H9 (cell line): Measurements from ENCODE around the gene KCNG3. TPM values are rescaled to one million over a fixed set of nuclear protein-coding genes. Genes with fewer than 3 reads are reported as not detected.

Experiments
- DNase-seq: peaks from one replicate; pipeline ENCODE4 v3.0.0-alpha.2; 2017
- H2AFZ ChIP-seq: one replicate; pipeline ENCODE4 v1.6.1; 2013; ENCODE audit warnings: mild to moderate bottlenecking, low read length, control low read depth, moderate library complexity
- H2AK5ac ChIP-seq: 2 replicates; pipeline ENCODE4 v1.6.1; 2013; ENCODE audit warnings: low read length, control low read depth, mixed read lengths; ENCODE audit not compliant: insufficient read length
- H2BK120ac ChIP-seq: one replicate; pipeline ENCODE4 v1.6.1; 2013; ENCODE audit warnings: low read depth, mild to moderate bottlenecking, low read length, control low read depth, inconsistent platforms; ENCODE audit not compliant: poor library complexity, severe bottlenecking
- H2BK12ac ChIP-seq: 2 replicates; pipeline ENCODE4 v1.6.1; 2013; ENCODE audit warnings: low read length, control low read depth, mixed read lengths, low read depth; ENCODE audit not compliant: insufficient read length
- H2BK15ac ChIP-seq: 2 replicates; pipeline ENCODE4 v1.6.1; 2013; ENCODE audit warnings: low read depth, low read length, control low read depth
- H2BK20ac ChIP-seq: one replicate; pipeline ENCODE4 v1.6.1; 2013; ENCODE audit warnings: low read depth, mild to moderate bottlenecking, low read length, control low read depth, inconsistent platforms; ENCODE audit not compliant: poor library complexity, severe bottlenecking
- H2BK5ac ChIP-seq: 2 replicates; pipeline ENCODE4 v1.6.1; 2013; ENCODE audit warnings: low read length, control low read depth, mixed read lengths; ENCODE audit not compliant: insufficient read length
- H3K14ac ChIP-seq: 2 replicates; pipeline ENCODE4 v1.6.1; 2013; ENCODE audit warnings: low read length, control low read depth; ENCODE audit not compliant: insufficient read depth
- H3K18ac ChIP-seq: 2 replicates; pipeline ENCODE4 v1.6.1; 2013; ENCODE audit warnings: low read depth, mild to moderate bottlenecking, mixed read lengths, low read length, control low read depth; ENCODE audit not compliant: insufficient read length
- H3K23ac ChIP-seq: 2 replicates; pipeline ENCODE4 v1.6.1; 2013; ENCODE audit warnings: low read length, control low read depth, mixed read lengths, low read depth; ENCODE audit not compliant: insufficient read length
- H3K23me2 ChIP-seq: 2 replicates; pipeline ENCODE4 v1.6.1; 2013; ENCODE audit warnings: low read depth, mild to moderate bottlenecking, mixed read lengths, low read length, control low read depth; ENCODE audit not compliant: insufficient read length, poor library complexity, severe bottlenecking
- H3K27ac ChIP-seq: 2 replicates; pipeline ENCODE4 v1.5.1; 2013; ENCODE audit warnings: low read length, control low read depth, mixed read lengths, low read depth; ENCODE audit not compliant: insufficient read length
- H3K27me3 ChIP-seq: 2 replicates; pipeline ENCODE4 v1.6.1; 2013; ENCODE audit warnings: low read length, control low read depth, inconsistent platforms; ENCODE audit not compliant: insufficient read depth
- H3K4ac ChIP-seq: 2 replicates; pipeline ENCODE4 v1.6.1; 2013; ENCODE audit warnings: low read depth, mild to moderate bottlenecking, control low read depth, inconsistent platforms, low read length, moderate library complexity
- H3K4me1 ChIP-seq: 2 replicates; pipeline ENCODE4 v1.6.1; 2013; ENCODE audit warnings: low read length, control low read depth, inconsistent platforms; ENCODE audit not compliant: insufficient read depth
- H3K4me2 ChIP-seq: 2 replicates; pipeline ENCODE4 v1.6.1; 2013; ENCODE audit warnings: low read length, control low read depth, mixed read lengths; ENCODE audit not compliant: insufficient read length, insufficient read depth
- H3K56ac ChIP-seq: 2 replicates; pipeline ENCODE4 v1.6.1; 2013; ENCODE audit warnings: low read depth, mild to moderate bottlenecking, mixed read lengths, low read length, control low read depth; ENCODE audit not compliant: insufficient read length
- H3K79me1 ChIP-seq: 2 replicates; pipeline ENCODE4 v1.6.1; 2013; ENCODE audit warnings: low read depth, mild to moderate bottlenecking, moderate library complexity, low read length, control low read depth, inconsistent platforms; ENCODE audit not compliant: insufficient read depth, poor library complexity, severe bottlenecking
- H3K79me2 ChIP-seq: 2 replicates; pipeline ENCODE4 v1.6.1; 2013; ENCODE audit warnings: low read length, control low read depth, inconsistent platforms; ENCODE audit not compliant: insufficient read depth
- H3K9ac ChIP-seq: 2 replicates; pipeline ENCODE4 v1.6.1; 2013; ENCODE audit warnings: low read length, control low read depth, mixed read lengths; ENCODE audit not compliant: insufficient read length; ENCODE audit errors: extremely low read depth
- H3K9me3 ChIP-seq: one replicate; pipeline ENCODE4 v1.6.1; 2013; ENCODE audit warnings: low read depth, low read length, inconsistent platforms; ENCODE audit not compliant: control insufficient read depth
- H3T11ph ChIP-seq: one replicate; pipeline ENCODE4 v1.6.1; 2013; ENCODE audit warnings: mild to moderate bottlenecking, low read length, control low read depth, inconsistent platforms
- H4K20me1 ChIP-seq: one replicate; pipeline ENCODE4 v1.6.1; 2013; ENCODE audit not compliant: control insufficient read depth, insufficient read length, insufficient read depth
- H4K5ac ChIP-seq: 2 replicates; pipeline ENCODE4 v1.6.1; 2013; ENCODE audit warnings: low read depth, mild to moderate bottlenecking, mixed read lengths, low read length, control low read depth; ENCODE audit not compliant: insufficient read length
- H4K8ac ChIP-seq: replicated peaks from 2 replicates; pipeline ENCODE4 v1.6.1; 2013; ENCODE audit warnings: low read length, control low read depth, mixed read lengths, low read depth; ENCODE audit not compliant: insufficient read length
- H4K91ac ChIP-seq: 2 replicates; pipeline ENCODE4 v1.6.1; 2013; ENCODE audit warnings: low read depth, mild to moderate bottlenecking, moderate library complexity, mixed read lengths, low read length, control low read depth; ENCODE audit not compliant: insufficient read length
- H3K27ac Mint-ChIP-seq, 3 experiments: 2 replicates in 2 of 3; 3 replicates in 1 of 3; pipeline ENCODE4 v1.8.0; 2020 to 2021; ENCODE audit warnings: mixed read lengths in 3 of 3, mild to moderate bottlenecking in 1 of 3, moderate library complexity in 1 of 3
- H3K27me3 Mint-ChIP-seq: 2 replicates; pipeline ENCODE4 v1.8.0; 2021; ENCODE audit warnings: low read depth, mild to moderate bottlenecking, moderate library complexity, mixed read lengths
- H3K36me3 Mint-ChIP-seq, 3 experiments: 2 replicates in 2 of 3; 3 replicates in 1 of 3; pipeline ENCODE4 v1.8.0; 2020 to 2021; ENCODE audit warnings: low read depth in 3 of 3, mixed read lengths in 3 of 3; ENCODE audit not compliant: insufficient read depth in 1 of 3
- H3K4me1 Mint-ChIP-seq, 2 experiments: 2 replicates each; pipeline ENCODE4 v1.8.0; 2020; ENCODE audit warnings: mixed read lengths in 2 of 2
- H3K4me3 Mint-ChIP-seq, 2 experiments: 2 replicates in 1 of 2; 3 replicates in 1 of 2; pipeline ENCODE4 v1.8.0; 2020 to 2021; ENCODE audit warnings: mild to moderate bottlenecking in 2 of 2, mixed read lengths in 2 of 2, moderate library complexity in 1 of 2
- H3K9me3 Mint-ChIP-seq, 2 experiments: 2 replicates in 1 of 2; 3 replicates in 1 of 2; pipeline ENCODE4 v1.8.0; 2020; ENCODE audit warnings: mild to moderate bottlenecking in 2 of 2, mixed read lengths in 2 of 2, moderate library complexity in 1 of 2
- total RNA-seq: library from RNA; stranded (reverse); gene quantifications from 2 replicates; pipeline ENCODE4 v1.2.1, GENCODE V29; 2021
- TF ChIP-seq, protein P1 (sequence below): fragments of 200-600 bp; sonication (generic); conservative IDR thresholded peaks from 3 replicates; pipeline ENCODE4 v1.8.0; 2021; ENCODE audit warnings: antibody characterized with exemption, mild to moderate bottlenecking

The KCNG3 gene
- total RNA-seq, 1 experiment from 2014 or later, result 16.5 TPM

DNA sequence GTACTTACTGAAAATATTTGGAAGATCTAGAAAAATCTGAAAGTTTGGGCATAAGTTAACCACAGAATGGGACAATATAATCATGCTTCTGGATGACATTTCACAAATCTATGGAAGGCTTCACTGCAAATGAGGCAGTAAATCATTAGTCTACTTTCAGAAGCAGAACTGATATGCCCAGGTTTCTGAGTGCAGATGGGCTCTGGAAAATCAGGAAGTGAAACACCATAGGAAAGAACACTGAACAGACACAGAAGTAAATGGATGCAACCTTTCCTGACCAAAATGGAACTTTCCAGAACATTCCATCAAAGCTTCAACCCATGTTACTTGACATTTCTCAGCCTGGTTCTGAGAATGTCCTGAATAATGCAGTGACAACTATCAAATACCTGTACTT lies 55.1 kb downstream of the KCNG3 start:
- no peaks in the 10 kb centered on the region for H3K79me1 ChIP-seq
- no peaks in the 10 kb centered on the region for H3K4me1 ChIP-seq
- no peak overlapping the region for H3T11ph ChIP-seq
- H3K27me3 Mint-ChIP-seq, result no peaks in the 10 kb centered on the region
- no peaks in the 10 kb centered on the region for H3K79me2 ChIP-seq
- no peak overlapping the region for H3K4me2 ChIP-seq
- peaks cover 0 to 16% (median 1%) of the 10 kb centered on the region in 3 experiments; a peak in 2 of 7 replicates for H3K36me3 Mint-ChIP-seq
- no peak overlapping the region for H2BK120ac ChIP-seq
- no peak overlapping the region for H3K18ac ChIP-seq
- H3K4me1 Mint-ChIP-seq, result no peaks in the 10 kb centered on the region
- H3K23me2 ChIP-seq, result no peaks in the 10 kb centered on the region
- H3K9ac ChIP-seq, result no peak overlapping the region
- no peak overlapping the region for H2BK15ac ChIP-seq
- H3K4me3 Mint-ChIP-seq, result no peak overlapping the region
- H3K9me3 Mint-ChIP-seq, result no peaks in the 10 kb centered on the region
- no peak overlapping the region for H3K56ac ChIP-seq
- H2BK12ac ChIP-seq, result no peak overlapping the region
- H3K27ac Mint-ChIP-seq, result no peak overlapping the region
- H3K27me3 ChIP-seq, result no peaks in the 10 kb centered on the region
- no peak for DNase-seq
- no peak overlapping the region for H3K14ac ChIP-seq
- H3K4ac ChIP-seq, result no peak overlapping the region
- no peak overlapping the region for H2BK5ac ChIP-seq
- H3K23ac ChIP-seq, result no peak overlapping the region
- H2AK5ac ChIP-seq, result no peak overlapping the region
- H4K20me1 ChIP-seq, result no peaks in the 10 kb centered on the region
- H3K9me3 ChIP-seq, result no peaks in the 10 kb centered on the region
- H3K27ac ChIP-seq, result no peak overlapping the region
- TF ChIP-seq, protein P1, sequence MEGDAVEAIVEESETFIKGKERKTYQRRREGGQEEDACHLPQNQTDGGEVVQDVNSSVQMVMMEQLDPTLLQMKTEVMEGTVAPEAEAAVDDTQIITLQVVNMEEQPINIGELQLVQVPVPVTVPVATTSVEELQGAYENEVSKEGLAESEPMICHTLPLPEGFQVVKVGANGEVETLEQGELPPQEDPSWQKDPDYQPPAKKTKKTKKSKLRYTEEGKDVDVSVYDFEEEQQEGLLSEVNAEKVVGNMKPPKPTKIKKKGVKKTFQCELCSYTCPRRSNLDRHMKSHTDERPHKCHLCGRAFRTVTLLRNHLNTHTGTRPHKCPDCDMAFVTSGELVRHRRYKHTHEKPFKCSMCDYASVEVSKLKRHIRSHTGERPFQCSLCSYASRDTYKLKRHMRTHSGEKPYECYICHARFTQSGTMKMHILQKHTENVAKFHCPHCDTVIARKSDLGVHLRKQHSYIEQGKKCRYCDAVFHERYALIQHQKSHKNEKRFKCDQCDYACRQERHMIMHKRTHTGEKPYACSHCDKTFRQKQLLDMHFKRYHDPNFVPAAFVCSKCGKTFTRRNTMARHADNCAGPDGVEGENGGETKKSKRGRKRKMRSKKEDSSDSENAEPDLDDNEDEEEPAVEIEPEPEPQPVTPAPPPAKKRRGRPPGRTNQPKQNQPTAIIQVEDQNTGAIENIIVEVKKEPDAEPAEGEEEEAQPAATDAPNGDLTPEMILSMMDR, result no peak
- H4K8ac ChIP-seq, result no peak overlapping the region
- no peak overlapping the region for H2BK20ac ChIP-seq
- no peak overlapping the region for H4K91ac ChIP-seq
- H2AFZ ChIP-seq, result no peak overlapping the region
- H4K5ac ChIP-seq, result no peak overlapping the region
